OCI-LY7 (cell line): ENCODE results near the gene LPAR1. TPM values are rescaled to one million over a fixed set of nuclear protein-coding genes. Genes with fewer than 3 reads are reported as not detected.

Source experiments
- BruUV-seq: library from RNA; stranded (reverse); fragments of 400-500 nt; replicated peaks from 2 replicates; lab custom pipeline; 2021; lab: Mats Ljungman, UMichigan
- CTCF ChIA-PET: fragments of 300-600 bp; sonication (Branson Sonifier 250); formaldehyde crosslinking; loops from one replicate; lab custom pipeline; 2022; ENCODE audit warnings: antibody characterized with exemption; ENCODE audit not compliant: unreplicated experiment; lab: Charles Lee
- POLR2A ChIA-PET: fragments of 300-600 bp; sonication (Branson Sonifier 250); formaldehyde crosslinking; loops from one replicate; lab custom pipeline; 2022; ENCODE audit warnings: antibody characterized with exemption; lab: Charles Lee
- DNase-seq: peaks from one replicate; pipeline ENCODE4 v3.0.0-alpha.2; 2015; ENCODE audit warnings: low spot score
- H2AFZ ChIP-seq: fragments of 200-600 bp; sonication (generic), shearing (Covaris generic); 2 replicates; pipeline ENCODE4 v1.6.1; 2014; ENCODE audit warnings: mild to moderate bottlenecking, antibody characterized with exemption, low read length, moderate library complexity
- H3K27ac ChIP-seq: fragments of 200-600 bp; sonication (generic); 2 replicates; pipeline ENCODE4 v1.5.1; 2014; ENCODE audit warnings: mixed run types, low read depth, mild to moderate bottlenecking, moderate library complexity, low read length, inconsistent platforms; ENCODE audit not compliant: poor library complexity, severe bottlenecking
- H3K36me3 ChIP-seq: fragments of 200-600 bp; sonication (generic); 2 replicates; pipeline ENCODE4 v1.6.1; 2014; ENCODE audit warnings: mild to moderate bottlenecking, antibody characterized with exemption, low read length, moderate library complexity, mixed read lengths; ENCODE audit not compliant: insufficient read depth
- H3K4me1 ChIP-seq: fragments of 200-600 bp; sonication (generic); 2 replicates; pipeline ENCODE4 v1.5.1; 2014; ENCODE audit warnings: mild to moderate bottlenecking, low read length; ENCODE audit not compliant: insufficient read depth, poor library complexity, severe bottlenecking
- H3K4me2 ChIP-seq: fragments of 200-600 bp; sonication (generic); 2 replicates; pipeline ENCODE4 v1.6.1; 2014; ENCODE audit warnings: mild to moderate bottlenecking, low read length
- H3K4me3 ChIP-seq: fragments of 200-600 bp; sonication (generic); 2 replicates; pipeline ENCODE4 v1.5.1; 2014; ENCODE audit warnings: mild to moderate bottlenecking, low read depth, low read length; ENCODE audit not compliant: poor library complexity, severe bottlenecking
- H3K79me2 ChIP-seq: fragments of 200-600 bp; sonication (generic); 2 replicates; pipeline ENCODE4 v1.6.1; 2016; ENCODE audit warnings: low read depth, mild to moderate bottlenecking, low read length, moderate library complexity, mixed read lengths; ENCODE audit not compliant: insufficient read depth
- H3K9me2 ChIP-seq: fragments of 200-600 bp; sonication (generic); 2 replicates; pipeline ENCODE4 v1.6.1; 2016; ENCODE audit warnings: mild to moderate bottlenecking, low read length, mixed read lengths; ENCODE audit not compliant: insufficient read depth
- H3K9me3 ChIP-seq: fragments of 200-600 bp; sonication (generic); 2 replicates; pipeline ENCODE4 v1.6.1; 2014; ENCODE audit warnings: mild to moderate bottlenecking, mixed run types, low read length, mixed read lengths
- H4K20me1 ChIP-seq: fragments of 200-600 bp; sonication (generic); 2 replicates; pipeline ENCODE4 v1.6.1; 2014; ENCODE audit warnings: mild to moderate bottlenecking, antibody characterized with exemption, low read length, moderate library complexity, mixed read lengths; ENCODE audit not compliant: insufficient read depth
- EZH2phosphoT487 ChIP-seq: fragments of 200-600 bp; sonication (generic); IDR thresholded peaks from 2 replicates; pipeline ENCODE4 v1.6.1; 2018; ENCODE audit warnings: low read depth, borderline replicate concordance, mild to moderate bottlenecking, mixed run types, antibody characterized with exemption, low read length, moderate library complexity, mixed read lengths
- intact Hi-C: fragments of 100-400 bp; cut with micrococcal nuclease; formaldehyde crosslinking; loops from one replicate; pipeline ENCODE4 v1.10.0; 2022; ENCODE audit not compliant: unreplicated experiment
- total RNA-seq, 2 experiments: library from RNA; depleted of rRNA in 1 of 2; stranded (reverse); fragments of >200 nt in 1 of 2; shearing (Covaris generic) in 1 of 2; gene quantifications; 2 replicates each; pipeline ENCODE4 v1.2.3, GENCODE V29; 2014 to 2022
- TF ChIP-seq, protein P1 (sequence below): fragments of 200-600 bp; sonication (generic); conservative IDR thresholded peaks from 2 replicates; pipeline ENCODE4 v1.5.1; 2014; ENCODE audit warnings: mild to moderate bottlenecking, antibody characterized with exemption, low read length, moderate library complexity, mixed read lengths

LPAR1 gene
- total RNA-seq, 2 experiments from 2014 or later: not detected

GRCh38 chr9:110837401-110838005 lies 200.8 kb downstream of the LPAR1 start:
- no TSS peak for BruUV-seq
- no peaks in the 10 kb centered on the region for H3K9me2 ChIP-seq
- H3K4me2 ChIP-seq: no peak overlapping the region
- H4K20me1 ChIP-seq: no peaks in the 10 kb centered on the region
- no peak for TF ChIP-seq EZH2phosphoT487
- TF ChIP-seq, protein P1, sequence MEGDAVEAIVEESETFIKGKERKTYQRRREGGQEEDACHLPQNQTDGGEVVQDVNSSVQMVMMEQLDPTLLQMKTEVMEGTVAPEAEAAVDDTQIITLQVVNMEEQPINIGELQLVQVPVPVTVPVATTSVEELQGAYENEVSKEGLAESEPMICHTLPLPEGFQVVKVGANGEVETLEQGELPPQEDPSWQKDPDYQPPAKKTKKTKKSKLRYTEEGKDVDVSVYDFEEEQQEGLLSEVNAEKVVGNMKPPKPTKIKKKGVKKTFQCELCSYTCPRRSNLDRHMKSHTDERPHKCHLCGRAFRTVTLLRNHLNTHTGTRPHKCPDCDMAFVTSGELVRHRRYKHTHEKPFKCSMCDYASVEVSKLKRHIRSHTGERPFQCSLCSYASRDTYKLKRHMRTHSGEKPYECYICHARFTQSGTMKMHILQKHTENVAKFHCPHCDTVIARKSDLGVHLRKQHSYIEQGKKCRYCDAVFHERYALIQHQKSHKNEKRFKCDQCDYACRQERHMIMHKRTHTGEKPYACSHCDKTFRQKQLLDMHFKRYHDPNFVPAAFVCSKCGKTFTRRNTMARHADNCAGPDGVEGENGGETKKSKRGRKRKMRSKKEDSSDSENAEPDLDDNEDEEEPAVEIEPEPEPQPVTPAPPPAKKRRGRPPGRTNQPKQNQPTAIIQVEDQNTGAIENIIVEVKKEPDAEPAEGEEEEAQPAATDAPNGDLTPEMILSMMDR: no peak
- H3K79me2 ChIP-seq: no peaks in the 10 kb centered on the region
- no peak overlapping the region for H3K27ac ChIP-seq
- H2AFZ ChIP-seq: no peak overlapping the region
- no peaks in the 10 kb centered on the region for H3K4me1 ChIP-seq
- no peaks in the 10 kb centered on the region for H3K36me3 ChIP-seq
- intact Hi-C loops: no loop called here
- H3K9me3 ChIP-seq: no peaks in the 10 kb centered on the region
- POLR2A ChIA-PET: no interaction called here
- no peak for DNase-seq
- CTCF ChIA-PET: no interaction called here
- no peak overlapping the region for H3K4me3 ChIP-seq

- Histone ChIP-seq H3K9me3 (no peaks in the 10 kb centered on the region), H3K36me3 (no peaks in the 10 kb centered on the region), H3K4me1 (no peaks in the 10 kb centered on the region), H2AFZ (no peak overlapping the region), H4K20me1 (no peaks in the 10 kb centered on the region), H3K4me2 (no peak overlapping the region), H3K4me3 (no peak overlapping the region), H3K9me2 (no peaks in the 10 kb centered on the region), H3K79me2 (no peaks in the 10 kb centered on the region), H3K27ac (no peak overlapping the region)
- no TSS peak for BruUV-seq
- intact Hi-C loops: no loop called here
- no peak for DNase-seq
- CTCF ChIA-PET: no interaction called here
- POLR2A ChIA-PET: interaction anchor here (0.7 kb wide), 1 partner anchor 1003 kb away, joined by 3 read pairs; no protein-coding TSS in a partner anchor
- TF ChIP-seq EZH2phosphoT487: no peak
- TF ChIP-seq, protein P1: no peak
These were observed 202.4 kb downstream of the LPAR1 start for GRCh38 chr9:110835859-110836271.

GRCh38 chr9:110835404-110835803 lies 202.9 kb downstream of the LPAR1 start:
- ChIA-PET CTCF (no interaction called here), POLR2A (interaction anchor here (0.7 kb wide), 1 partner anchor 1002 kb away, joined by 3 read pairs; no protein-coding TSS in a partner anchor)
- H4K20me1 ChIP-seq: no peaks in the 10 kb centered on the region
- no peak overlapping the region for H3K4me3 ChIP-seq
- TF ChIP-seq EZH2phosphoT487: no peak
- TF ChIP-seq, protein P1: no peak
- H3K79me2 ChIP-seq: no peaks in the 10 kb centered on the region
- no peak for DNase-seq
- no peaks in the 10 kb centered on the region for H3K4me1 ChIP-seq
- intact Hi-C loops: no loop called here
- no TSS peak for BruUV-seq
- H3K27ac ChIP-seq: no peak overlapping the region
- no peaks in the 10 kb centered on the region for H3K9me2 ChIP-seq
- no peak overlapping the region for H2AFZ ChIP-seq
- H3K36me3 ChIP-seq: no peaks in the 10 kb centered on the region
- H3K4me2 ChIP-seq: no peak overlapping the region
- H3K9me3 ChIP-seq: no peaks in the 10 kb centered on the region
